Upper lobe of left lung (tissue), 6 donors: ENCODE results near the gene ADPRH. TPM values are rescaled to one million over a fixed set of nuclear protein-coding genes. Genes with fewer than 3 reads are reported as not detected.

Experiments
- ATAC-seq, 2 donors: fragments of 200-7000 bp; cut with Tn5 transposase; one replicate each; pipeline ENCODE4 v1.9.1; 2022; ENCODE audit warnings: mild to moderate bottlenecking in 2 of 2, moderate library complexity in 2 of 2; ENCODE audit not compliant: low FRiP score in 2 of 2
- DNase-seq, 2 donors: peaks; one replicate each; pipeline ENCODE4 v3.0.0-alpha.2; 2019 to 2020
- H3K27ac ChIP-seq, 4 donors: fragments of 200-600 bp; sonication (generic); one replicate each; pipeline ENCODE4 v1.5.1; 2016 to 2019
- H3K27me3 ChIP-seq, 4 donors: fragments of 200-600 bp; sonication (generic); one replicate each; pipeline ENCODE4 v1.5.1; 2017 to 2019
- H3K36me3 ChIP-seq, 4 donors: fragments of 200-600 bp; sonication (generic); one replicate each; pipeline ENCODE4 v1.5.1; 2016 to 2019
- H3K4me1 ChIP-seq, 4 donors: fragments of 200-600 bp; sonication (generic); one replicate each; pipeline ENCODE4 v1.5.1; 2018 to 2019
- H3K4me3 ChIP-seq, 4 donors: fragments of 200-600 bp; sonication (generic); one replicate each; pipeline ENCODE4 v1.5.1; 2017 to 2019; ENCODE audit warnings: mild to moderate bottlenecking in 2 of 4, moderate library complexity in 1 of 4
- H3K9me3 ChIP-seq, 4 donors: fragments of 200-600 bp; sonication (generic); one replicate each; pipeline ENCODE4 v1.5.1; 2018 to 2019
- EP300 ChIP-seq, 4 donors: sonication (generic); formaldehyde crosslinking; IDR thresholded peaks; one replicate each; pipeline ENCODE4 v1.5.1; 2017; ENCODE audit warnings: antibody characterized with exemption in 4 of 4, control low read depth in 2 of 4
- POLR2A ChIP-seq, 4 donors: fragments of 450-650 bp; IDR thresholded peaks; one replicate each; pipeline ENCODE4 v1.5.1; 2016 to 2017; ENCODE audit warnings: antibody characterized with exemption in 4 of 4, mild to moderate bottlenecking in 2 of 4
- POLR2AphosphoS5 ChIP-seq, 2 donors: sonication (generic); formaldehyde crosslinking; IDR thresholded peaks; one replicate each; pipeline ENCODE4 v1.5.1; 2017; ENCODE audit warnings: antibody characterized with exemption in 2 of 2
- WGBS, 2 donors: methylation state at CpG; one replicate each; pipeline ENCODE4 v1.1.5; 2017 to 2018; 5-methylcytosine and 5-hydroxymethylcytosine counted together
- total RNA-seq, 6 donors: library from RNA; depleted of rRNA in 4 of 6; stranded (reverse); fragments of >200 nt in 4 of 6; gene quantifications; one replicate each; pipeline versions ENCODE4 v1.1.0 to v1.2.1, GENCODE V29; 2016 to 2021
- TF ChIP-seq, protein P1 (sequence below), 6 experiments: fragments of 450-650 bp in 4 of 6; fragments of 200-600 bp in 2 of 6; sonication (generic) in 2 of 6; IDR thresholded peaks; one replicate each; pipeline ENCODE4 v1.5.1; 2016 to 2019; ENCODE audit warnings: antibody characterized with exemption in 6 of 6
- donor health status: DM: no; HTN: no; CAD: no; lungs with moderate emphysema.
- donor health status: DM: no; HTN: yes; CAD: no; lungs with severe emphysema.

Gene ADPRH
- total RNA-seq, 6 donors from 2014 or later, result 18.9 to 33.8 (median 25.1) TPM

DNA sequence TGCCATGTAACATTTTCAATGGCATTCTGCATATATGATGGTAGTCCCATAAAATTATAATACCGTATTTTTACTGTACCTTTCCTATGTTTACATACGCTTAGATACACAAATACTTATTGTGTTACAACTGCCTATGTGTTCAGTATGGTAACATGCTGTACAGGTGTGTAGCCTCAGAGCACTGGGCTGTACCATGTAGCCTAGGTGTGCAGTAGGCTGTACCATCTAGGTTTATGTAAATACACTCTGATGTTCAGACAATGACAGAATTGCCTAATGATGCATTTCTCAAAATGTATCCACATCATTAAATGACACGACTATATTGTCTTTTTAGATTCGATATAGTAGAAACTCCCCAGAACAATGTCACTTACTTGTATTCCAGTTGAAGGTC, 42.5 kb upstream of the ADPRH start:
- no peak overlapping the region for H3K27ac ChIP-seq
- WGBS, 2 donors, result 91 to 93% methylated on average over 4 of the region's 4 CpGs
- TF ChIP-seq EP300 (IDR thresholded peaks at IDR 0.05) (no peak), POLR2AphosphoS5 (IDR thresholded peaks at IDR 0.05) (no peak), POLR2A (IDR thresholded peaks at IDR 0.05) (no peak)
- TF ChIP-seq, protein P1, sequence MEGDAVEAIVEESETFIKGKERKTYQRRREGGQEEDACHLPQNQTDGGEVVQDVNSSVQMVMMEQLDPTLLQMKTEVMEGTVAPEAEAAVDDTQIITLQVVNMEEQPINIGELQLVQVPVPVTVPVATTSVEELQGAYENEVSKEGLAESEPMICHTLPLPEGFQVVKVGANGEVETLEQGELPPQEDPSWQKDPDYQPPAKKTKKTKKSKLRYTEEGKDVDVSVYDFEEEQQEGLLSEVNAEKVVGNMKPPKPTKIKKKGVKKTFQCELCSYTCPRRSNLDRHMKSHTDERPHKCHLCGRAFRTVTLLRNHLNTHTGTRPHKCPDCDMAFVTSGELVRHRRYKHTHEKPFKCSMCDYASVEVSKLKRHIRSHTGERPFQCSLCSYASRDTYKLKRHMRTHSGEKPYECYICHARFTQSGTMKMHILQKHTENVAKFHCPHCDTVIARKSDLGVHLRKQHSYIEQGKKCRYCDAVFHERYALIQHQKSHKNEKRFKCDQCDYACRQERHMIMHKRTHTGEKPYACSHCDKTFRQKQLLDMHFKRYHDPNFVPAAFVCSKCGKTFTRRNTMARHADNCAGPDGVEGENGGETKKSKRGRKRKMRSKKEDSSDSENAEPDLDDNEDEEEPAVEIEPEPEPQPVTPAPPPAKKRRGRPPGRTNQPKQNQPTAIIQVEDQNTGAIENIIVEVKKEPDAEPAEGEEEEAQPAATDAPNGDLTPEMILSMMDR (IDR thresholded peaks at IDR 0.05), result no peak
- no peaks in the 10 kb centered on the region for H3K27me3 ChIP-seq
- no peak overlapping the region for H3K4me3 ChIP-seq
- no peak for ATAC-seq
- no peaks in the 10 kb centered on the region for H3K36me3 ChIP-seq
- H3K9me3 ChIP-seq, result no peaks in the 10 kb centered on the region
- DNase-seq, result no peak
- H3K4me1 ChIP-seq, result no peaks in the 10 kb centered on the region

GRCh38 chr3:119538772-119539171, 40.5 kb upstream of the ADPRH start:
- TF ChIP-seq EP300 (IDR thresholded peaks at IDR 0.05) (no peak), POLR2AphosphoS5 (IDR thresholded peaks at IDR 0.05) (no peak), POLR2A (IDR thresholded peaks at IDR 0.05) (no peak)
- TF ChIP-seq, protein P1 (IDR thresholded peaks at IDR 0.05), result no peak
- WGBS, 2 donors, result 88 to 95% methylated on average over 1 of the region's 1 CpG
- DNase-seq, result no peak
- no peak for ATAC-seq
- H3K9me3 ChIP-seq, result no peaks in the 10 kb centered on the region
- H3K36me3 ChIP-seq, result no peaks in the 10 kb centered on the region
- H3K27ac ChIP-seq, result no peak overlapping the region
- H3K27me3 ChIP-seq, result no peaks in the 10 kb centered on the region
- no peak overlapping the region for H3K4me3 ChIP-seq
- H3K4me1 ChIP-seq, result no peaks in the 10 kb centered on the region

- DNase-seq, result no peak
- no peak for TF ChIP-seq EP300 (IDR thresholded peaks at IDR 0.05)
- TF ChIP-seq POLR2A (IDR thresholded peaks at IDR 0.05), result no peak
- TF ChIP-seq POLR2AphosphoS5 (IDR thresholded peaks at IDR 0.05), result no peak
- TF ChIP-seq, protein P1 (IDR thresholded peaks at IDR 0.05), result no peak
- H3K4me3 ChIP-seq, result no peak overlapping the region
- H3K4me1 ChIP-seq, result no peaks in the 10 kb centered on the region
- WGBS, 2 donors, result 79 to 85% methylated on average over 3 of the region's 3 CpGs
- H3K36me3 ChIP-seq, result no peaks in the 10 kb centered on the region
- ATAC-seq, result no peak
- no peak overlapping the region for H3K27ac ChIP-seq
- no peaks in the 10 kb centered on the region for H3K27me3 ChIP-seq
- H3K9me3 ChIP-seq, result no peaks in the 10 kb centered on the region
These were observed 37.7 kb upstream of the ADPRH start for GRCh38 chr3:119541547-119541946.

- Histone ChIP-seq H3K9me3 (no peaks in the 10 kb centered on the region), H3K27me3 (no peaks in the 10 kb centered on the region), H3K27ac (no peak overlapping the region), H3K36me3 (no peaks in the 10 kb centered on the region), H3K4me3 (no peak overlapping the region), H3K4me1 (no peaks in the 10 kb centered on the region)
- DNase-seq (no peak), ATAC-seq (no peak)
- no peak for TF ChIP-seq POLR2AphosphoS5 (IDR thresholded peaks at IDR 0.05)
- no peak for TF ChIP-seq EP300 (IDR thresholded peaks at IDR 0.05)
- TF ChIP-seq, protein P1 (IDR thresholded peaks at IDR 0.05), result no peak
- no peak for TF ChIP-seq POLR2A (IDR thresholded peaks at IDR 0.05)
- 75 to 76% methylated on average over 2 of the region's 2 CpGs for WGBS, 2 donors
These were observed 37.0 kb upstream of the ADPRH start for GRCh38 chr3:119542168-119542767.

- Histone ChIP-seq H3K36me3 (no peaks in the 10 kb centered on the region), H3K4me1 (no peaks in the 10 kb centered on the region), H3K27ac (no peak overlapping the region), H3K9me3 (no peaks in the 10 kb centered on the region), H3K27me3 (no peaks in the 10 kb centered on the region), H3K4me3 (no peak overlapping the region)
- TF ChIP-seq, protein P1 (IDR thresholded peaks at IDR 0.05), result no peak
- TF ChIP-seq POLR2A (IDR thresholded peaks at IDR 0.05) (no peak), POLR2AphosphoS5 (IDR thresholded peaks at IDR 0.05) (no peak), EP300 (IDR thresholded peaks at IDR 0.05) (no peak)
- no peak for DNase-seq
- ATAC-seq, result no peak
- WGBS, 2 donors, result 96 to 98% methylated on average over 7 of the region's 7 CpGs
These were observed 36.1 kb upstream of the ADPRH start for GRCh38 chr3:119543147-119543546.
